GM21367 (cell line): Measurements from ENCODE around the gene HS1BP3.

Source experiments
- ATAC-seq: cut with Tn5 transposase; IDR thresholded peaks from one replicate; pipeline ENCODE4 v1.9.1; 2021; ENCODE audit not compliant: unreplicated experiment

Gene HS1BP3

GRCh38 chr2:20632446-20632990 is 18.4 kb downstream of the HS1BP3 start:
- no peak for ATAC-seq

- ATAC-seq = no peak
Measured at GRCh38 chr2:20631617-20632307, 19.1 kb downstream of the HS1BP3 start.

- ATAC-seq = no peak
Measured at GRCh38 chr2:20630967-20631366, 19.9 kb downstream of the HS1BP3 start.

GRCh38 chr2:20629581-20630171 is 21.2 kb downstream of the HS1BP3 start:
- no peak for ATAC-seq

GRCh38 chr2:20629181-20629580 is 21.7 kb downstream of the HS1BP3 start:
- no peak for ATAC-seq

GRCh38 chr2:20627712-20628380 is 23.1 kb downstream of the HS1BP3 start:
- ATAC-seq = no peak

GRCh38 chr2:20626698-20627513 is 24.0 kb downstream of the HS1BP3 start:
- ATAC-seq = no peak

- ATAC-seq = no peak
Measured at GRCh38 chr2:20626392-20626697, 24.6 kb downstream of the HS1BP3 start.

GRCh38 chr2:20625491-20626391 is 25.2 kb downstream of the HS1BP3 start:
- ATAC-seq = no peak

GRCh38 chr2:20624884-20625485 is 25.9 kb downstream of the HS1BP3 start:
- no peak for ATAC-seq

GRCh38 chr2:20624156-20624883 is 26.6 kb downstream of the HS1BP3 start:
- no peak for ATAC-seq

- ATAC-seq = no peak
Measured at GRCh38 chr2:20623741-20624155, 27.1 kb downstream of the HS1BP3 start.

- ATAC-seq = no peak
Measured at GRCh38 chr2:20623241-20623640, 27.7 kb downstream of the HS1BP3 start.

- ATAC-seq = no peak
Measured at GRCh38 chr2:20622731-20623130, 28.2 kb downstream of the HS1BP3 start.

- ATAC-seq = no peak
Measured at GRCh38 chr2:20622296-20622686, 28.6 kb downstream of the HS1BP3 start.

GRCh38 chr2:20621366-20622295 is 29.3 kb downstream of the HS1BP3 start:
- no peak for ATAC-seq

- ATAC-seq = no peak
Measured at GRCh38 chr2:20620696-20621365, 30.1 kb downstream of the HS1BP3 start.

GRCh38 chr2:20620271-20620681 is 30.6 kb downstream of the HS1BP3 start:
- no peak for ATAC-seq
